Nephron progenitor cell (in vitro differentiated cells): ENCODE measurements around the gene SPON1.

ENCODE experiments used
- DNase-seq: peaks from one replicate; pipeline ENCODE4 v3.0.0; 2021
- H3K27ac Mint-ChIP-seq: 2 replicates; pipeline ENCODE4 v1.8.0; 2021; ENCODE audit warnings: mild to moderate bottlenecking, moderate library complexity, mixed read lengths
- H3K27me3 Mint-ChIP-seq: 2 replicates; pipeline ENCODE4 v1.8.0; 2021; ENCODE audit warnings: mild to moderate bottlenecking, low read depth, mixed read lengths; ENCODE audit not compliant: poor library complexity
- H3K36me3 Mint-ChIP-seq: 2 replicates; pipeline ENCODE4 v1.8.0; 2021; ENCODE audit warnings: low read depth, mixed read lengths
- H3K4me1 Mint-ChIP-seq: 2 replicates; pipeline ENCODE4 v1.8.0; 2021; ENCODE audit warnings: mixed read lengths
- H3K4me3 Mint-ChIP-seq: 2 replicates; pipeline ENCODE4 v1.8.0; 2021; ENCODE audit warnings: mild to moderate bottlenecking, moderate library complexity, mixed read lengths
- H3K9me3 Mint-ChIP-seq: 2 replicates; pipeline ENCODE4 v1.8.0; 2021; ENCODE audit warnings: mild to moderate bottlenecking, moderate library complexity, mixed read lengths
- TF ChIP-seq, protein P1 (sequence below): fragments of 200-600 bp; sonication (generic); IDR thresholded peaks from 2 replicates; pipeline ENCODE4 v1.5.0; 2021; ENCODE audit warnings: antibody characterized with exemption

Gene SPON1

DNA sequence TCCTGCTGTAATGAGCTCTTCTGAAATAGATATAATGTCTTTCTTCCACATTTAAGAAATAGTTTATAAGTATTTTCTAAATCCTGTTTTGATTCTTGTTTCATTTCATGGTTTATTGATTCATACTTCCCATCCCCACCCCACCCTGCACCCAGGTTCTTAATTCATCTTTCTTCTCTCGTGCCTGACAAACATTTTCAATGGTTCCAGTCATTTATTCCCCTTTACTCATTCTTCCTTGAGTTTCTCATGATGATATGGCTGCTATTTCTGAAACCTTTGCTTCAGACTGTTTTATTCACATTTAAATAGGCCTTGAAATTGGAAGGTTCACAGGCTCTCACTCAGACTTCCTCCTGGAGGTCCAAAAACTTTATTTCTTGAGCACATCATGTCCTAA lies 142.9 kb downstream of the SPON1 start:
- no peak for DNase-seq
- no peak overlapping the region for H3K27ac Mint-ChIP-seq
- peaks cover 8% of the 10 kb centered on the region for H3K4me1 Mint-ChIP-seq
- no peaks in the 10 kb centered on the region for H3K36me3 Mint-ChIP-seq
- H3K27me3 Mint-ChIP-seq, result no peaks in the 10 kb centered on the region
- H3K4me3 Mint-ChIP-seq, result no peak overlapping the region
- no peaks in the 10 kb centered on the region for H3K9me3 Mint-ChIP-seq
- TF ChIP-seq, protein P1, sequence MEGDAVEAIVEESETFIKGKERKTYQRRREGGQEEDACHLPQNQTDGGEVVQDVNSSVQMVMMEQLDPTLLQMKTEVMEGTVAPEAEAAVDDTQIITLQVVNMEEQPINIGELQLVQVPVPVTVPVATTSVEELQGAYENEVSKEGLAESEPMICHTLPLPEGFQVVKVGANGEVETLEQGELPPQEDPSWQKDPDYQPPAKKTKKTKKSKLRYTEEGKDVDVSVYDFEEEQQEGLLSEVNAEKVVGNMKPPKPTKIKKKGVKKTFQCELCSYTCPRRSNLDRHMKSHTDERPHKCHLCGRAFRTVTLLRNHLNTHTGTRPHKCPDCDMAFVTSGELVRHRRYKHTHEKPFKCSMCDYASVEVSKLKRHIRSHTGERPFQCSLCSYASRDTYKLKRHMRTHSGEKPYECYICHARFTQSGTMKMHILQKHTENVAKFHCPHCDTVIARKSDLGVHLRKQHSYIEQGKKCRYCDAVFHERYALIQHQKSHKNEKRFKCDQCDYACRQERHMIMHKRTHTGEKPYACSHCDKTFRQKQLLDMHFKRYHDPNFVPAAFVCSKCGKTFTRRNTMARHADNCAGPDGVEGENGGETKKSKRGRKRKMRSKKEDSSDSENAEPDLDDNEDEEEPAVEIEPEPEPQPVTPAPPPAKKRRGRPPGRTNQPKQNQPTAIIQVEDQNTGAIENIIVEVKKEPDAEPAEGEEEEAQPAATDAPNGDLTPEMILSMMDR, result no peak

DNA sequence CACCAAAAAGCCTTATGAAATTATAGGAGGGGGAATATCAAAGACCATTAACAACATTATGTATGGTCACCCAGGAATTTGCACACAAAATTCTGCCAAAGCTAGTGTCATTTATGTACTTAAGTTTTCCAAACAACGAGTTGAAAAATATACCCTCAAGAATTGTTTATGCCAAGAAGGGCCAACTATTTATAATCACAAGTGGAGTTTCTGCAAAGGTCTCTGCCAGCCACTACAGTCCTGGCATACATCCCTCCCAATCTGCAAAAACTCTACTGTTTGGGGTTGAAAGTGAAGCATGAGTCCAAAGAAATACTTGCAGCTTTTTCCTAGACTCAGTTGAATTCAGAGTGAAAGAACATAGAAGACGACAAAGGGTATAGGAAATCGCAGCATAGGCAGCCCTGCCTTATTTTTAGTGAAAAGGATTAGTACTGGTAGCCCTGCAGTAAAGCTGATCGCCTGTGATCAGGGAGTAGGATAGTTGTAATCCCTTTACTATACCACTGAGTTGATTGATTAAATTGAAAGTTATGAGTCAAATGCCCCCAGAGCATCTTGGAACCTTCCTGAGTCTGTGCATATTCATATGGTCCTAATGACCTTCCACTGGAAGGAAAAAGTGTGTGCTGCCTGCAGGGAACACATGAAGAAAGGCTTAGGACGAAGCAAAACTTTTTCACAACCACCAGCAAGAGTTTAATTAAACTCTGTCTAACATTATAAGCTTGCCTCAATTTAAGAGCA lies 144.0 kb downstream of the SPON1 start:
- no peak overlapping the region for H3K27ac Mint-ChIP-seq

DNA sequence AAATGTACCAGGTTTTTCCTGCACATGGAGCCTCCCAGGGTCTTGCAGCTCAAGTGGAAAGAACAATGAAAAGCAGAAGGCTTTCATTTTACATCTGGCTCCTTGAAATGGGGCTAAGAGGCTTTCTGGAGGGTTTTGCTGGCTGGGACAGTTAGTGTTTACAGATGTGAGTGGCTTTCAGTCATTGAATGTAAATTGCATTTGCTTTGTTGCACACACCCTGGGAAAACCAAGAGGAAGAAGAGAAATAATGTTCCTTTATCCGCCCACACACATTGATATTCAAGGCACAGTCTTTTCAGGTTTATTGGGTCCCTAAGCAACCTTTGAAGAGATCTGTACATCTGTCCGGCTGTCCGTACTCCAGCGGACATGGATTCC lies 144.5 kb downstream of the SPON1 start:
- Mint-ChIP-seq H3K4me1 (peaks cover 13% of the 10 kb centered on the region), H3K4me3 (no peak overlapping the region)
- TF ChIP-seq, protein P1, result no peak

More for the DNA sequence above, 144.0 kb downstream of the SPON1 start:
- no peaks in the 10 kb centered on the region for H3K9me3 Mint-ChIP-seq
- no peak for DNase-seq
- H3K27me3 Mint-ChIP-seq, result no peaks in the 10 kb centered on the region
- TF ChIP-seq, protein P1, result no peak
- H3K36me3 Mint-ChIP-seq, result no peaks in the 10 kb centered on the region
- no peak overlapping the region for H3K4me3 Mint-ChIP-seq
- H3K4me1 Mint-ChIP-seq, result peaks cover 13% of the 10 kb centered on the region

DNA sequence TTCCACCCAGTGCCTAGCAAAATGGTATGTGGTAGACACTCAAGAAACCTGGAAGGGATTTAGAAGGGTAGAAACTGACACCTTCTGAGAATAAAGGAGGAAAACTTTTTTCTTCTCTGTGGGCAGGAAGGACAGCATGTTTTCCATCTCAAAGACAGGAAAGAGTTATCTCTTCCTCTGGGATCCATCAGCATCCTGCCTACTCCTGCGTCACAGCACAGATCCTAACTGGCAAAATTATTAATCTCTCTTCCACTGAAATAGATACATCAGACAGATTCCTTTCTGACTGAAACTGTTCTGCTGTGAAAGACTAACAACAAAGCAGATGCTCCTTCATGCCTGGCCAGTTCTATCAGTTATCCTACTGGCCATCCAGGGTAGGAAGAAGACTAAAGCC lies 147.2 kb downstream of the SPON1 start:
- no peaks in the 10 kb centered on the region for H3K27me3 Mint-ChIP-seq

More for the DNA sequence above, 144.5 kb downstream of the SPON1 start:
- DNase-seq, result no peak
- Mint-ChIP-seq H3K27me3 (no peaks in the 10 kb centered on the region), H3K27ac (peak overlapping the region; percentile 47), H3K9me3 (no peaks in the 10 kb centered on the region), H3K36me3 (no peaks in the 10 kb centered on the region)

DNA sequence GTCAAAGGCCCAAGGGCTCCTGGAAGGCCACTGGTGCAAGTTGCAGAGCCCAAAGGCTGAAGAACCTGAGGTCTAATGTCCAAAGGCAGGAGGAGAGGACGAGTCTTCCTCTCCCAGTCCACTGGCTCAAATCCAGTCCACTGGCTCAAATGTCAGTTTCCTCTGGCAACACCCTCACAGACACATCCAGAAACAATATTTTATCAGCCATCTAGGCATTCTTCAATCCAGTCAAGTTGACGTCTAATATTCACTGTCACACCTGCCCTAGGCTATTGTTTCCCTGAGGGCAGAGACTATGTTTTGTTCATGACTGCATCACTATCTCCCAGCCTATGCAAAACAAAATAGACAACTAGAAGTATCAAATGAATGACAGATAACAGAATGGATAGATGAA lies 148.1 kb downstream of the SPON1 start:
- Mint-ChIP-seq H3K27ac (peak overlapping the region; percentile 57), H3K4me1 (peaks cover 26% of the 10 kb centered on the region), H3K4me3 (no peak overlapping the region), H3K9me3 (peaks cover 2% of the 10 kb centered on the region), H3K36me3 (peaks cover 1% of the 10 kb centered on the region), H3K27me3 (no peaks in the 10 kb centered on the region)
- DNase-seq, result no peak
- TF ChIP-seq, protein P1, result no peak

More for the DNA sequence above, 147.2 kb downstream of the SPON1 start:
- H3K4me3 Mint-ChIP-seq, result no peak overlapping the region
- TF ChIP-seq, protein P1, result no peak
- H3K27ac Mint-ChIP-seq, result no peak overlapping the region
- H3K36me3 Mint-ChIP-seq, result no peaks in the 10 kb centered on the region
- DNase-seq, result no peak
- H3K9me3 Mint-ChIP-seq, result no peaks in the 10 kb centered on the region
- peaks cover 22% of the 10 kb centered on the region for H3K4me1 Mint-ChIP-seq

DNA sequence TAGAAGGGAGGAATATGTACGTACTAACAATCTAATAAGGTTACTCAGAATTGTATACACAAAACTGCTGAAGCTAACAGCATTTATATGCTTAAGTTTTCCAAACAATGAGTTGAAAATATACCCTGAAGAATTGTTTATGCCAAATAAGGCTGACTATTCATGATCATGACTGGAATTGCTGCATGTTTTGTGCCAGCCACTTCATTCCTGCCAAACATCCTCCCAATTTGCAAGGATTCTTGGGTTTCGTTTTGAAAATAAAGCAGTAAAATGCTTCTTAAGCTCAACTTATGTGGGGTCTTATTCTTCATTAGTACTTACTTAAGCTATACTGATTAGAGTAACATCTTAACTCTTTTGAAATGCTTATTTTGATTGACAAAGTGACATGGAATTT lies 149.0 kb downstream of the SPON1 start:
- DNase-seq, result no peak
- H3K9me3 Mint-ChIP-seq, result peaks cover 10% of the 10 kb centered on the region
- H3K4me1 Mint-ChIP-seq, result peaks cover 26% of the 10 kb centered on the region
- no peaks in the 10 kb centered on the region for H3K27me3 Mint-ChIP-seq
- peaks cover 10% of the 10 kb centered on the region for H3K36me3 Mint-ChIP-seq
- H3K4me3 Mint-ChIP-seq, result no peak overlapping the region
- TF ChIP-seq, protein P1, result no peak
- H3K27ac Mint-ChIP-seq, result no peak overlapping the region
